Measurements from ENCODE around the gene FTHL17. TPM values are rescaled to one million over a fixed set of nuclear protein-coding genes. Genes with fewer than 3 reads are reported as not detected.

FTHL17 gene
- polyA plus RNA-seq, 1 of the 3 experiments (the other 2 are of a cell fraction), result not detected

DNA sequence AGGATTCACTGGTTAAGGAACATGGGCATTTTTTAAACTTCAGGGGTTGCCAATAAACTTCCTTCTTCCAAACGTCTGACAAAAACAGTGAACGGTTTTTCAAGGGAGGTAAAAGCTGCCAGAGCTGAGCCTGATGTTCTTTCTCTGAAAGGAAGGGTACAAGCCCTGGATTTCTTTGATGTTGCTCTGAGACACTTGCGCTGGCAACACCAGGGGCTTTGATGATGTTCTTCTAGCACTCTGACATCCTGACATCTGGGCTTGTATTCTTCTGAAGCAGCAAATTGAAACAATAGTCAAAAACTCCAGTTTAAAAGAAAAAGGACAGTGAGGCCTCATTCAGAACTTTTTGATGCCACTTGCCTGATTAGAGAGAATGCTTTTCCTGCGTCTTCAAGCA lies 11.8 kb downstream of the FTHL17 start:
- POLR2A ChIA-PET, result no interaction called here
- no peaks in the 10 kb centered on the region for H3K4me1 ChIP-seq (ENCODE audit: control insufficient read depth in 1 of 2, insufficient read depth in 2 of 2, low read depth in 1 of 2, low read length in 1 of 2)
- CTCF ChIA-PET, result no interaction called here
- no peaks in the 10 kb centered on the region for H4K20me1 ChIP-seq (ENCODE audit: insufficient read depth)
- H3K9me3 ChIP-seq, result no peaks in the 10 kb centered on the region
- no peak overlapping the region for H3K27ac ChIP-seq (ENCODE audit: low read depth in 2 of 2, low read length in 1 of 2)
- no peak overlapping the region for H3K4me3 ChIP-seq (ENCODE audit: low read depth in 2 of 2, low read length in 1 of 2)
- DNase-seq, result no peak
- no peak overlapping the region for H2AFZ ChIP-seq (ENCODE audit: low read depth)
- H3K27me3 ChIP-seq (ENCODE audit: insufficient read depth), result no peaks in the 10 kb centered on the region
- H3K9ac ChIP-seq, result no peak overlapping the region
- no peak for TF ChIP-seq RFX5 (IDR thresholded peaks at IDR 0.05; ENCODE audit: low read length)
- H3K36me3 ChIP-seq (replicated peaks in 1 of 2; ENCODE audit: control insufficient read depth in 1 of 2, insufficient read depth in 2 of 2, low read length in 1 of 2), result no peaks in the 10 kb centered on the region
- no peaks in the 10 kb centered on the region for H3K9me2 ChIP-seq
- no peaks in the 10 kb centered on the region for H3K79me2 ChIP-seq (ENCODE audit: insufficient read depth)
- no peak overlapping the region for H3K4me2 ChIP-seq
- WGBS (ENCODE audit: low lambda C conversion rate), result 15% methylated on average over 4 of the region's 4 CpGs
- H3F3A ChIP-seq (replicated peaks; ENCODE audit: insufficient read depth), result no peaks in the 10 kb centered on the region

- DNase-seq, result no peak
- Histone ChIP-seq H2AFZ (ENCODE audit: low read depth) (no peak overlapping the region), H3K79me2 (ENCODE audit: insufficient read depth) (no peaks in the 10 kb centered on the region), H4K20me1 (ENCODE audit: insufficient read depth) (no peaks in the 10 kb centered on the region), H3K9ac (no peak overlapping the region), H3F3A (replicated peaks; ENCODE audit: insufficient read depth) (no peaks in the 10 kb centered on the region), H3K27ac (ENCODE audit: low read depth in 2 of 2, low read length in 1 of 2) (no peak overlapping the region), H3K4me2 (no peak overlapping the region), H3K9me2 (no peaks in the 10 kb centered on the region), H3K36me3 (replicated peaks in 1 of 2; ENCODE audit: control insufficient read depth in 1 of 2, insufficient read depth in 2 of 2, low read length in 1 of 2) (no peaks in the 10 kb centered on the region), H3K27me3 (ENCODE audit: insufficient read depth) (no peaks in the 10 kb centered on the region), H3K9me3 (no peaks in the 10 kb centered on the region), H3K4me1 (ENCODE audit: control insufficient read depth in 1 of 2, insufficient read depth in 2 of 2, low read depth in 1 of 2, low read length in 1 of 2) (no peaks in the 10 kb centered on the region), H3K4me3 (ENCODE audit: low read depth in 2 of 2, low read length in 1 of 2) (no peak overlapping the region)
- no peak for TF ChIP-seq ZBTB33 (IDR thresholded peaks at IDR 0.05; ENCODE audit: borderline replicate concordance, low read depth)
- TF ChIP-seq ELF1 (IDR thresholded peaks at IDR 0.05), result no peak
- TF ChIP-seq, protein P1, sequence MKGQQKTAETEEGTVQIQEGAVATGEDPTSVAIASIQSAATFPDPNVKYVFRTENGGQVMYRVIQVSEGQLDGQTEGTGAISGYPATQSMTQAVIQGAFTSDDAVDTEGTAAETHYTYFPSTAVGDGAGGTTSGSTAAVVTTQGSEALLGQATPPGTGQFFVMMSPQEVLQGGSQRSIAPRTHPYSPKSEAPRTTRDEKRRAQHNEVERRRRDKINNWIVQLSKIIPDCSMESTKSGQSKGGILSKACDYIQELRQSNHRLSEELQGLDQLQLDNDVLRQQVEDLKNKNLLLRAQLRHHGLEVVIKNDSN (IDR thresholded peaks at IDR 0.05; ENCODE audit: borderline replicate concordance, low read depth), result no peak
- TF ChIP-seq JUND (IDR thresholded peaks at IDR 0.05), result no peak
- no peak for TF ChIP-seq POLR2AphosphoS5 (IDR thresholded peaks at IDR 0.05; ENCODE audit: low read depth, low read length)
- no peak for TF ChIP-seq RAD21 (IDR thresholded peaks at IDR 0.05; ENCODE audit: low read length)
- no peak for TF ChIP-seq SMC3 (IDR thresholded peaks at IDR 0.05; ENCODE audit: low read depth, low read length)
- no peak for TF ChIP-seq FOXJ3 (CRISPR knock-in tag; IDR thresholded peaks at IDR 0.05)
- TF ChIP-seq RFX5 (IDR thresholded peaks at IDR 0.05; ENCODE audit: low read length), result no peak
- TF ChIP-seq PBX3 (IDR thresholded peaks at IDR 0.05), result no peak
- no peak for TF ChIP-seq FOXM1 (IDR thresholded peaks at IDR 0.05; ENCODE audit: low read depth)
- no peak for TF ChIP-seq MAX (IDR thresholded peaks at IDR 0.05; ENCODE audit: low read depth)
- no peak for TF ChIP-seq MXI1 (IDR thresholded peaks at IDR 0.05; ENCODE audit: low read depth, low read length)
- no peak for TF ChIP-seq GATA2 (CRISPR knock-in tag; IDR thresholded peaks at IDR 0.05)
- no peak for TF ChIP-seq SIN3A (IDR thresholded peaks at IDR 0.05; ENCODE audit: borderline replicate concordance, low read depth, low read length)
- TF ChIP-seq TEAD4 (IDR thresholded peaks at IDR 0.05; ENCODE audit: borderline replicate concordance, insufficient read depth), result no peak
- no peak for TF ChIP-seq MEF2A (IDR thresholded peaks at IDR 0.05; ENCODE audit: borderline replicate concordance, low read depth)
- TF ChIP-seq, protein P2, sequence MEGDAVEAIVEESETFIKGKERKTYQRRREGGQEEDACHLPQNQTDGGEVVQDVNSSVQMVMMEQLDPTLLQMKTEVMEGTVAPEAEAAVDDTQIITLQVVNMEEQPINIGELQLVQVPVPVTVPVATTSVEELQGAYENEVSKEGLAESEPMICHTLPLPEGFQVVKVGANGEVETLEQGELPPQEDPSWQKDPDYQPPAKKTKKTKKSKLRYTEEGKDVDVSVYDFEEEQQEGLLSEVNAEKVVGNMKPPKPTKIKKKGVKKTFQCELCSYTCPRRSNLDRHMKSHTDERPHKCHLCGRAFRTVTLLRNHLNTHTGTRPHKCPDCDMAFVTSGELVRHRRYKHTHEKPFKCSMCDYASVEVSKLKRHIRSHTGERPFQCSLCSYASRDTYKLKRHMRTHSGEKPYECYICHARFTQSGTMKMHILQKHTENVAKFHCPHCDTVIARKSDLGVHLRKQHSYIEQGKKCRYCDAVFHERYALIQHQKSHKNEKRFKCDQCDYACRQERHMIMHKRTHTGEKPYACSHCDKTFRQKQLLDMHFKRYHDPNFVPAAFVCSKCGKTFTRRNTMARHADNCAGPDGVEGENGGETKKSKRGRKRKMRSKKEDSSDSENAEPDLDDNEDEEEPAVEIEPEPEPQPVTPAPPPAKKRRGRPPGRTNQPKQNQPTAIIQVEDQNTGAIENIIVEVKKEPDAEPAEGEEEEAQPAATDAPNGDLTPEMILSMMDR (IDR thresholded peaks at IDR 0.05), result no peak
- TF ChIP-seq, protein P3, sequence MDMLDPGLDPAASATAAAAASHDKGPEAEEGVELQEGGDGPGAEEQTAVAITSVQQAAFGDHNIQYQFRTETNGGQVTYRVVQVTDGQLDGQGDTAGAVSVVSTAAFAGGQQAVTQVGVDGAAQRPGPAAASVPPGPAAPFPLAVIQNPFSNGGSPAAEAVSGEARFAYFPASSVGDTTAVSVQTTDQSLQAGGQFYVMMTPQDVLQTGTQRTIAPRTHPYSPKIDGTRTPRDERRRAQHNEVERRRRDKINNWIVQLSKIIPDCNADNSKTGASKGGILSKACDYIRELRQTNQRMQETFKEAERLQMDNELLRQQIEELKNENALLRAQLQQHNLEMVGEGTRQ (IDR thresholded peaks at IDR 0.05; ENCODE audit: borderline replicate concordance, low read depth, low read length), result no peak
- TF ChIP-seq NRF1 (IDR thresholded peaks at IDR 0.05; ENCODE audit: low read depth, low read length), result no peak
- 28% methylated on average over 7 of the region's 7 CpGs for WGBS (ENCODE audit: low lambda C conversion rate)
- ChIA-PET CTCF (no interaction called here), POLR2A (no interaction called here)
These were observed 13.6 kb downstream of the FTHL17 start for GRCh38 chrX:31058284-31058683.
